Parathyroid adenoma (tissue), 2 donors: Measurements from ENCODE around the gene TAF1D.

Experiments used
- H2AFZ ChIP-seq: fragments of 300-600 bp; sonication (generic); one replicate; pipeline ENCODE4 v1.7.0; 2017; ENCODE audit warnings: antibody characterized with exemption, mild to moderate bottlenecking
- H3K27ac ChIP-seq: fragments of 300-600 bp; sonication (generic); one replicate; pipeline ENCODE4 v1.7.0; 2017
- H3K27me3 ChIP-seq: fragments of 300-600 bp; sonication (generic); one replicate; pipeline ENCODE4 v1.7.0; 2017; ENCODE audit warnings: low read length; ENCODE audit not compliant: control insufficient read depth, insufficient read depth
- H3K36me3 ChIP-seq: fragments of 300-600 bp; sonication (generic); one replicate; pipeline ENCODE4 v1.7.0; 2017; ENCODE audit warnings: low read length; ENCODE audit not compliant: control insufficient read depth, insufficient read depth
- H3K4me1 ChIP-seq: fragments of 300-600 bp; sonication (generic); one replicate; pipeline ENCODE4 v1.7.0; 2017; ENCODE audit warnings: control low read depth
- H3K4me2 ChIP-seq: fragments of 300-600 bp; sonication (generic); one replicate; pipeline ENCODE4 v1.7.0; 2017; ENCODE audit warnings: low read length
- H3K4me3 ChIP-seq: fragments of 300-600 bp; sonication (generic); one replicate; pipeline ENCODE4 v1.7.0; 2017; ENCODE audit warnings: low read depth, low read length
- H3K79me2 ChIP-seq: fragments of 300-600 bp; sonication (generic); one replicate; pipeline ENCODE4 v1.7.0; 2017; ENCODE audit warnings: control low read depth
- H3K9ac ChIP-seq: fragments of 300-600 bp; sonication (generic); one replicate; pipeline ENCODE4 v1.7.0; 2017; ENCODE audit warnings: mild to moderate bottlenecking
- H3K9me3 ChIP-seq: fragments of 300-600 bp; sonication (generic); one replicate; pipeline ENCODE4 v1.7.0; 2017; ENCODE audit warnings: low read length; ENCODE audit not compliant: control insufficient read depth
- TF ChIP-seq, protein P1 (sequence below): fragments of 300-600 bp; sonication (generic); IDR thresholded peaks from one replicate; pipeline ENCODE4 v1.7.0; 2017; ENCODE audit warnings: antibody characterized with exemption, mild to moderate bottlenecking
- donor health status: primary hyperparathyroidism.

TAF1D gene

DNA sequence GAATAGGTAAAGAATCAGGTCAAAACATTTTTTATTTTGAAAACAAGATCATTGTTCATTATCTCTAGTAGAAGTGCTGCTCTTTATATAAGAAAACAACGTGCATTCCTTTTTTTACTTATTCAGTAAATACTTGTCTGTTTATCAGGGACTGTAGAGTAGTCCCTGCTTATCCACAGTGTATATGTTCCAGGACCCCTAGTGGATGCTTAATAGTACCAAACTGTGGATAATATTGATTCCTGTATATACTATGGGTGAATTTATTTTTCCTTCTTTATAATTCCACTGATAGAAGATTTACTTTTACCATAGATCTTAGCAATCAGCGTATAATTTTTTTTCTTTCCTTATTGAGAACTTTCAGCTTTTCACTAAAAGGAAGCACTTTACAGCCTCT lies 47.2 kb downstream of the TAF1D start:
- H3K4me3 ChIP-seq, result no peak overlapping the region
- no peak overlapping the region for H3K4me2 ChIP-seq
- H3K4me1 ChIP-seq, result no peaks in the 10 kb centered on the region
- H3K9me3 ChIP-seq, result no peaks in the 10 kb centered on the region
- no peaks in the 10 kb centered on the region for H3K36me3 ChIP-seq
- H3K79me2 ChIP-seq, result no peaks in the 10 kb centered on the region
- TF ChIP-seq, protein P1, sequence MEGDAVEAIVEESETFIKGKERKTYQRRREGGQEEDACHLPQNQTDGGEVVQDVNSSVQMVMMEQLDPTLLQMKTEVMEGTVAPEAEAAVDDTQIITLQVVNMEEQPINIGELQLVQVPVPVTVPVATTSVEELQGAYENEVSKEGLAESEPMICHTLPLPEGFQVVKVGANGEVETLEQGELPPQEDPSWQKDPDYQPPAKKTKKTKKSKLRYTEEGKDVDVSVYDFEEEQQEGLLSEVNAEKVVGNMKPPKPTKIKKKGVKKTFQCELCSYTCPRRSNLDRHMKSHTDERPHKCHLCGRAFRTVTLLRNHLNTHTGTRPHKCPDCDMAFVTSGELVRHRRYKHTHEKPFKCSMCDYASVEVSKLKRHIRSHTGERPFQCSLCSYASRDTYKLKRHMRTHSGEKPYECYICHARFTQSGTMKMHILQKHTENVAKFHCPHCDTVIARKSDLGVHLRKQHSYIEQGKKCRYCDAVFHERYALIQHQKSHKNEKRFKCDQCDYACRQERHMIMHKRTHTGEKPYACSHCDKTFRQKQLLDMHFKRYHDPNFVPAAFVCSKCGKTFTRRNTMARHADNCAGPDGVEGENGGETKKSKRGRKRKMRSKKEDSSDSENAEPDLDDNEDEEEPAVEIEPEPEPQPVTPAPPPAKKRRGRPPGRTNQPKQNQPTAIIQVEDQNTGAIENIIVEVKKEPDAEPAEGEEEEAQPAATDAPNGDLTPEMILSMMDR, result no peak
- no peak overlapping the region for H3K27ac ChIP-seq
- H3K9ac ChIP-seq, result no peak overlapping the region
- H2AFZ ChIP-seq, result no peak overlapping the region
- no peaks in the 10 kb centered on the region for H3K27me3 ChIP-seq

DNA sequence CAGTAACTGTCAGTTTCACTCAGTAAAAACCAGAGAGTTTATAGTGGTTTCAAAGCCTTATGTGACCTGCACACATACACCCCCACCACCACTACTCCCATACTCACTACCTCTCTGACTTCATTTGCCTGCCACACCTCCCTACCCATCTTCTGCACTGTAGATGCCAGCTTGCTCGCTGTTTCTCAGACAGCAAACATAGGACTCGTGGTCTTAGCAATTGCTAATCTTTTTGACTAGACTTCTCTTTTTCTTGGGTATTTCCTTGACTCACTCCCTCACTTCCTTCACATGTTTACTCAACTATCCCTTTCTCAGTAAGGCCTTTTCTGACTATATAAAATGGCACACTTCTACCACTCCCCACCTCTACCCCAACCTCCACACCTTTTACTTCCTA lies 52.1 kb downstream of the TAF1D start:
- no peaks in the 10 kb centered on the region for H3K79me2 ChIP-seq
- H3K4me2 ChIP-seq, result no peak overlapping the region
- H2AFZ ChIP-seq, result no peak overlapping the region
- H3K9ac ChIP-seq, result no peak overlapping the region
- no peaks in the 10 kb centered on the region for H3K4me1 ChIP-seq
- TF ChIP-seq, protein P1, result no peak
- no peaks in the 10 kb centered on the region for H3K36me3 ChIP-seq
- H3K9me3 ChIP-seq, result no peaks in the 10 kb centered on the region
- no peak overlapping the region for H3K27ac ChIP-seq
- no peak overlapping the region for H3K4me3 ChIP-seq
- no peaks in the 10 kb centered on the region for H3K27me3 ChIP-seq

DNA sequence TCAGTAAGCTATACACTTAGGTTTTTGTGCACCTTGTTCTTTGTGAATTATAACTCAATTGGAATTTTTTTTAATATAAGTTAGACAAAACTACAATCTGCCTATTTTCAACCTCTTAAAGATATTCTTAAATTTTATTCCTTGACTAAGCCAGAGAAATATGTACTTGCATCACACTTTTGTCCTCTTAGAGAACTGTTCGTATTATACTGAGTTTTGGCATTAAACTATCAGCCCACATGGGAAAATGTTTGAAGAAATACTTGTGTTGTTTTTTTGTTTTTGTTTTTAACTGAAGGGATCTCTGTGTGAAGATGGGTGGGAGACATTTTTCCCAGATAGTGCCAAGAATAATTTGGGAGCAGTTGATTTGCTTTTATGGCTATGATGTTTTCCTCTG lies 54.5 kb downstream of the TAF1D start:
- no peaks in the 10 kb centered on the region for H3K79me2 ChIP-seq
- H3K36me3 ChIP-seq, result no peaks in the 10 kb centered on the region
- no peak overlapping the region for H3K4me3 ChIP-seq
- no peak overlapping the region for H3K27ac ChIP-seq
- no peak overlapping the region for H3K4me2 ChIP-seq
- H2AFZ ChIP-seq, result no peak overlapping the region
- no peaks in the 10 kb centered on the region for H3K27me3 ChIP-seq
- H3K4me1 ChIP-seq, result no peaks in the 10 kb centered on the region
- TF ChIP-seq, protein P1, result no peak
- H3K9ac ChIP-seq, result no peak overlapping the region
- H3K9me3 ChIP-seq, result no peaks in the 10 kb centered on the region

DNA sequence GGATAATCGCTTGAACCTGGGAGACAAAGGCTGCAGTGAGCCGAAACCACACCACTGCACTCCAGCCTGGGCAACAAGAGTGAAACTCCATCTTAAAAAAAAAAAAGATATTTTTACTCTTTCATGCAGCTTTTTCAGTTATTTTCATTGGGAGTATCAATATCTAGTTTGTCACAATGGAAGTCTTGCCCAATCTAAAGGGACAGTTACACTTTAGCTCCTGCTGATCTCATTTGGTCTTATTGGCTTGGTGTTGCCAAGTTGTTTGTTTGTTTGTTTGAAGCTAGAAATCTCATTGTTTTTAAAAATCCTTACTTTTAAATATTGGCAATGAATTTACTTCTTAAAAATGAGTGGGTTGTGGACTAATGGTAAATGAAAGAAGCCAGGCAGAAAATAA lies 55.1 kb downstream of the TAF1D start:
- Histone ChIP-seq H3K4me2 (no peak overlapping the region), H3K9me3 (no peaks in the 10 kb centered on the region), H3K27me3 (no peaks in the 10 kb centered on the region), H3K9ac (no peak overlapping the region), H3K27ac (no peak overlapping the region), H3K4me1 (no peaks in the 10 kb centered on the region), H3K4me3 (no peak overlapping the region), H3K79me2 (no peaks in the 10 kb centered on the region), H3K36me3 (no peaks in the 10 kb centered on the region), H2AFZ (no peak overlapping the region)
- TF ChIP-seq, protein P1, result no peak
